ENCODE measurements around the gene TCEAL4. TPM values are rescaled to one million over a fixed set of nuclear protein-coding genes. Genes with fewer than 3 reads are reported as not detected.
"Not testable (repeated sequence)": the region's sequence is repeated elsewhere in the genome, so short reads cannot be mapped to it uniquely, and the experiment has no call there.

Gene TCEAL4
- total RNA-seq, 1 donor from 2014 or later, result 15.1 TPM

DNA sequence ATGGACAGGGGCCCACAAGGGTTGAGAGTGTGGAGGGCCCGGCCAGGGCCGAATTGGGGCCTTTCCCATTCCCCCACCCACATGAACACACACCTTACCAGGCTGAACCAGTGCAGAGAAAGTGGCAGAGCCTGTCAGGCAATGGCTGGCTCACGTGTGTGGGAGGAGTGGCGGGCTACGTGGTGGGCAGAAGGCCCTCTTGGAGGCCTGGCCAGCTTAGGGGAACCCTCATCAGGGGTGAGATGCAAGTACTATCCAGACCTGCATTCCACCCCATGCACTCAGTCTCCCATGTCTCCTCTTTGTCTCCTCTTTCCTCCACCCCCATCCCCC lies 965 bp downstream of the TCEAL4 start:
- Histone ChIP-seq H3K36me3 (ENCODE audit: control insufficient read depth in 3 of 3, insufficient read depth in 3 of 3, low read length in 3 of 3) (peaks cover 0 to 2% (median 0%) of the 10 kb centered on the region in 3 donors), H3K4me3 (ENCODE audit: low read length in 3 of 3) (peak overlapping the region; percentile 81 to 86 (median 86)), H3K27ac (ENCODE audit: low read depth, low read length) (peak overlapping the region; percentile 82), H3K9ac (ENCODE audit: low read depth in 1 of 3, low read length in 3 of 3) (peak overlapping the region; percentile 73 to 92 (median 81)), H3K4me1 (ENCODE audit: control insufficient read depth in 3 of 3, insufficient read depth in 3 of 3, low read length in 3 of 3) (peaks cover 0 to 5% (median 0%) of the 10 kb centered on the region in 3 donors), H3K9me3 (ENCODE audit: control insufficient read depth in 3 of 3, low read length in 3 of 3) (peaks cover 0 to 2% (median 0%) of the 10 kb centered on the region in 3 donors), H3K27me3 (ENCODE audit: control insufficient read depth in 3 of 3, insufficient read depth in 3 of 3, low read length in 3 of 3) (no peaks in the 10 kb centered on the region)

GRCh38 chrX:103586659-103587058 lies 1.3 kb downstream of the TCEAL4 start:
- Histone ChIP-seq H3K27ac (ENCODE audit: low read depth, low read length) (peak overlapping the region; percentile 82), H3K27me3 (ENCODE audit: control insufficient read depth in 3 of 3, insufficient read depth in 3 of 3, low read length in 3 of 3) (no peaks in the 10 kb centered on the region), H3K36me3 (ENCODE audit: control insufficient read depth in 3 of 3, insufficient read depth in 3 of 3, low read length in 3 of 3) (peaks cover 0 to 2% (median 0%) of the 10 kb centered on the region in 3 donors), H3K4me1 (ENCODE audit: control insufficient read depth in 3 of 3, insufficient read depth in 3 of 3, low read length in 3 of 3) (peaks cover 0 to 5% (median 0%) of the 10 kb centered on the region in 3 donors), H3K9ac (ENCODE audit: low read depth in 1 of 3, low read length in 3 of 3) (peak overlapping the region in 1 of 3 donors; percentile 92), H3K4me3 (ENCODE audit: low read length in 3 of 3) (peak overlapping the region in 2 of 3 donors; percentile 81 to 86), H3K9me3 (ENCODE audit: control insufficient read depth in 3 of 3, low read length in 3 of 3) (peaks cover 0 to 2% (median 0%) of the 10 kb centered on the region in 3 donors)

DNA sequence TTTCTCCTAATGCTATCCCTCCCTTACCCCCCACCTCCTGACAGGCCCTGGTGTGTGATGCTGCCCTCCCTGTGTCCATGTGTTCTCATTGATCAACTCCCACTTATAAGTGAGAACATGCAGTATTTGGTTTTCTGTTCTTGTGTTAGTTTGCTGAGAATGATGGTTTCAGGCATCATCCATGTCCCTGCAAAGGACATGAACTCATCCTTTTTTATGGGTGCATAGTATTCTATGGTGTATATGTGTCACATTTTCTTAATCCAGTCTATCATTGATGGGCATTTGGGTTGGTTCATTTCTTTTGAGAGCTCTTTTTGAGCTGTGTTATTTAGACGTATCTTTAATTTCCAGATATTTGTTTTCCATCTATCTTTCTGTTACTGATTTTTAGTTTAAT lies 7.0 kb downstream of the TCEAL4 start:
- H3K27ac ChIP-seq (ENCODE audit: low read depth, low read length); H3K9ac ChIP-seq (ENCODE audit: low read depth in 1 of 3, low read length in 3 of 3); H3K4me3 ChIP-seq (ENCODE audit: low read length in 3 of 3); H3K9me3 ChIP-seq (ENCODE audit: control insufficient read depth in 3 of 3, low read length in 3 of 3); H3K36me3 ChIP-seq (ENCODE audit: control insufficient read depth in 3 of 3, insufficient read depth in 3 of 3, low read length in 3 of 3); H3K4me1 ChIP-seq (ENCODE audit: control insufficient read depth in 3 of 3, insufficient read depth in 3 of 3, low read length in 3 of 3); H3K27me3 ChIP-seq (ENCODE audit: control insufficient read depth in 3 of 3, insufficient read depth in 3 of 3, low read length in 3 of 3): not testable (repeated sequence)

DNA sequence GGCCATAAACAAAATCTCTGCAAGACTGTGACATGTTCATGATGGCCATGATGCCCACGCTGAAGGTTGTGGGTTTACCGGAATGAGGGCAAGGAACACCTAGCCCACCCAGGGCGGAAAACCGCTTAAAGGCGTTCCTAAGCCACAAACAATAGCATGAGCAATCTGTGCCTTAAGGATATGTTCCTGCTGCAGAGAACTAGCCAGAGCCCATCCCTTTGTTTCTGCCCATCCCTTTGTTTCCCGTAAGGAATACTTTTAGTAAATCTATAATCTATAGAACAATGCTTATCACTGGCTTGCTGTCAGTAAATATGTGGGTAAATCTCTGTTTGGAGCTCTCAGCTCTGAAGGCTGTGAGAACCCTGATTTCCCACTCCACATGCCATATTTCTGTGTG lies 9.9 kb downstream of the TCEAL4 start:
- not testable (repeated sequence) for H3K9ac ChIP-seq (ENCODE audit: low read depth in 1 of 3, low read length in 3 of 3); H3K4me3 ChIP-seq (ENCODE audit: low read length in 3 of 3); H3K4me1 ChIP-seq (ENCODE audit: control insufficient read depth in 3 of 3, insufficient read depth in 3 of 3, low read length in 3 of 3); H3K9me3 ChIP-seq (ENCODE audit: control insufficient read depth in 3 of 3, low read length in 3 of 3); H3K36me3 ChIP-seq (ENCODE audit: control insufficient read depth in 3 of 3, insufficient read depth in 3 of 3, low read length in 3 of 3); H3K27me3 ChIP-seq (ENCODE audit: control insufficient read depth in 3 of 3, insufficient read depth in 3 of 3, low read length in 3 of 3); H3K27ac ChIP-seq (ENCODE audit: low read depth, low read length)

- Histone ChIP-seq H3K9me3 (ENCODE audit: control insufficient read depth in 3 of 3, low read length in 3 of 3) (no peaks in the 10 kb centered on the region), H3K4me1 (ENCODE audit: control insufficient read depth in 3 of 3, insufficient read depth in 3 of 3, low read length in 3 of 3) (peaks cover 0 to 3% (median 3%) of the 10 kb centered on the region in 3 donors), H3K4me3 (ENCODE audit: low read length in 3 of 3) (peak within 1 kb of the TSS; percentile 63 to 74 (median 69))
Measured at GRCh38 chrX:103607364-103608305, 22.3 kb downstream of the TCEAL4 start, which contains the start of gene TCEAL3. TCEAL3 (plus strand) TSS chrX:103607963; CDS start chrX:103609065, 1,102 bp downstream.

GRCh38 chrX:103608306-103608963 lies 23.1 kb downstream of the TCEAL4 start:
- Histone ChIP-seq H3K9ac (ENCODE audit: low read depth in 1 of 3, low read length in 3 of 3) (peak overlapping the region; percentile 61 to 85 (median 68)), H3K27ac (ENCODE audit: low read depth, low read length) (peak overlapping the region; percentile 65), H3K9me3 (ENCODE audit: control insufficient read depth in 3 of 3, low read length in 3 of 3) (no peaks in the 10 kb centered on the region), H3K4me1 (ENCODE audit: control insufficient read depth in 3 of 3, insufficient read depth in 3 of 3, low read length in 3 of 3) (peaks cover 0 to 3% (median 3%) of the 10 kb centered on the region in 3 donors), H3K36me3 (ENCODE audit: control insufficient read depth in 3 of 3, insufficient read depth in 3 of 3, low read length in 3 of 3) (peaks cover 0 to 4% (median 3%) of the 10 kb centered on the region in 3 donors), H3K27me3 (ENCODE audit: control insufficient read depth in 3 of 3, insufficient read depth in 3 of 3, low read length in 3 of 3) (peaks cover 0 to 3% (median 0%) of the 10 kb centered on the region in 3 donors), H3K4me3 (ENCODE audit: low read length in 3 of 3) (peak overlapping the region; percentile 63 to 74 (median 69))

More at GRCh38 chrX:103607364-103608305, 22.3 kb downstream of the TCEAL4 start, which contains the start of gene TCEAL3:
- H3K27ac ChIP-seq (ENCODE audit: low read depth, low read length), result peak within 1 kb of the TSS; percentile 65
- H3K9ac ChIP-seq (ENCODE audit: low read depth in 1 of 3, low read length in 3 of 3), result peak within 1 kb of the TSS; percentile 61 to 85 (median 68)
- H3K36me3 ChIP-seq (ENCODE audit: control insufficient read depth in 3 of 3, insufficient read depth in 3 of 3, low read length in 3 of 3), result peaks cover 0 to 4% (median 3%) of the 10 kb centered on the region in 3 donors
- peaks cover 0 to 3% (median 0%) of the 10 kb centered on the region in 3 donors for H3K27me3 ChIP-seq (ENCODE audit: control insufficient read depth in 3 of 3, insufficient read depth in 3 of 3, low read length in 3 of 3)

- Histone ChIP-seq H3K36me3 (ENCODE audit: control insufficient read depth in 3 of 3, insufficient read depth in 3 of 3, low read length in 3 of 3) (peaks cover 0 to 4% (median 0%) of the 10 kb centered on the region in 3 donors), H3K9ac (ENCODE audit: low read depth in 1 of 3, low read length in 3 of 3) (no peak overlapping the region), H3K4me1 (ENCODE audit: control insufficient read depth in 3 of 3, insufficient read depth in 3 of 3, low read length in 3 of 3) (peaks cover 0 to 3% (median 3%) of the 10 kb centered on the region in 3 donors), H3K27me3 (ENCODE audit: control insufficient read depth in 3 of 3, insufficient read depth in 3 of 3, low read length in 3 of 3) (peaks cover 0 to 3% (median 0%) of the 10 kb centered on the region in 3 donors), H3K4me3 (ENCODE audit: low read length in 3 of 3) (no peak overlapping the region), H3K27ac (ENCODE audit: low read depth, low read length) (no peak overlapping the region), H3K9me3 (ENCODE audit: control insufficient read depth in 3 of 3, low read length in 3 of 3) (no peaks in the 10 kb centered on the region)
Measured at GRCh38 chrX:103610282-103610681, 25.0 kb downstream of the TCEAL4 start.

DNA sequence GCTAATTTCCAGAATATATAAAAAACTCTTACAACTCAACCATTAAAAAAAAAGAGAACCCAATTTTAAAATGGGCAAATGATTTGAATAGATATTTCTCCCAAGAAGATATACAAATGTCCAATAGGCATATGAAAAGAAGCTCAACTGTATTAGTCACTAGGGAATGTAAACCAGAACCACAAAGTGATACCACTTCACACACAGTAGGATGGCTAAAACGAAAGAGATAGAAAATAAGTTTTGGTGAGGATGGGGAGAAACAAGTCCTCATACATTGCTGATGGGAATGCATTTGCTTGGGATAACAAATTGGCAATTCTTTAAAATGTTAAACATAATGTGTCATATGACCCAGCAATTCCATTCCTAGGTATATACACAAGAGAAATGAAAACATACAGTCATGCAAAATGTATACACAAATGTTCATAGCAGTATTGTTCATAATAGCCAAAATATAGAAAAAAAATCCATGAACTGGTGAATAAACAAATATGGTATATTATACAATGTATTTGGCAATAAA lies 28.1 kb downstream of the TCEAL4 start:
- Histone ChIP-seq H3K27me3 (ENCODE audit: control insufficient read depth in 3 of 3, insufficient read depth in 3 of 3, low read length in 3 of 3) (peaks cover 0 to 3% (median 0%) of the 10 kb centered on the region in 3 donors), H3K36me3 (ENCODE audit: control insufficient read depth in 3 of 3, insufficient read depth in 3 of 3, low read length in 3 of 3) (peaks cover 0 to 4% (median 0%) of the 10 kb centered on the region in 3 donors), H3K27ac (ENCODE audit: low read depth, low read length) (no peak overlapping the region), H3K9ac (ENCODE audit: low read depth in 1 of 3, low read length in 3 of 3) (no peak overlapping the region), H3K4me1 (ENCODE audit: control insufficient read depth in 3 of 3, insufficient read depth in 3 of 3, low read length in 3 of 3) (peaks cover 0 to 3% (median 3%) of the 10 kb centered on the region in 3 donors), H3K4me3 (ENCODE audit: low read length in 3 of 3) (no peak overlapping the region), H3K9me3 (ENCODE audit: control insufficient read depth in 3 of 3, low read length in 3 of 3) (no peaks in the 10 kb centered on the region)

DNA sequence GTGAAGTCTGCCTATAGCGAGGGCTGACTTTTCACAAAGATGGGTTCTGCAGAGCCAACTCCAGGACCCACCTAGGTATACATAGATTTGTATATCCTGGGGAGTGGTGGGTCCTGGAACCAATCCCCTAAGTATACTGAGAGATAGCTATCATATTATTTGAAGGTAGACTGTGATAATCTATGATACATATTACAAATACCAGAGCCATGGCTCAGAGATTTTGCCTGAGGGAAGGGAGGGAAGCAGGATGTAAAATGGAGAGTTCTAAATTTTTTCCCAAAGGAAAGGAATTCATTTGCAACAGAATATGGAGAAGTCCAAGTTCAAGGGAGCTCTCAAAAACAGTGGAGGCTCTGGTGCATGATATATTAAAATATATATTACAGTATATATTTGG lies 29.7 kb downstream of the TCEAL4 start:
- Histone ChIP-seq H3K9ac (ENCODE audit: low read depth in 1 of 3, low read length in 3 of 3) (no peak overlapping the region), H3K27me3 (ENCODE audit: control insufficient read depth in 3 of 3, insufficient read depth in 3 of 3, low read length in 3 of 3) (peaks cover 0 to 3% (median 0%) of the 10 kb centered on the region in 3 donors), H3K4me1 (ENCODE audit: control insufficient read depth in 3 of 3, insufficient read depth in 3 of 3, low read length in 3 of 3) (no peaks in the 10 kb centered on the region), H3K9me3 (ENCODE audit: control insufficient read depth in 3 of 3, low read length in 3 of 3) (no peaks in the 10 kb centered on the region), H3K27ac (ENCODE audit: low read depth, low read length) (no peak overlapping the region), H3K4me3 (ENCODE audit: low read length in 3 of 3) (no peak overlapping the region), H3K36me3 (ENCODE audit: control insufficient read depth in 3 of 3, insufficient read depth in 3 of 3, low read length in 3 of 3) (peaks cover 0 to 4% (median 0%) of the 10 kb centered on the region in 3 donors)
